Endometrial microvascular endothelial cells (primary cell): ENCODE results near the gene SFT2D1. TPM values are rescaled to one million over a fixed set of nuclear protein-coding genes. Genes with fewer than 3 reads are reported as not detected.

Experiments used
- in situ Hi-C: cut with HindIII; loops from 2 replicates; pipeline ENCODE4 v1.10.0; 2017; ENCODE audit warnings: low sequenced_read_pairs, low pct_unique_long_range_greater_than_20kb; ENCODE audit errors: inconsistent ontology term
- total RNA-seq: library from RNA; depleted of rRNA; stranded (reverse); fragments of >200 nt; gene quantifications from one replicate; pipeline ENCODE4 v1.2.3, GENCODE V29; 2015; ENCODE audit errors: inconsistent ontology term

SFT2D1 gene
- total RNA-seq, 1 donor from 2014 or later: 26.3 TPM

GRCh38 chr6:166341464-166341863 lies 881 bp downstream of the SFT2D1 start:
- in situ Hi-C loops: no loop called here

GRCh38 chr6:166338854-166339253 lies 3.5 kb downstream of the SFT2D1 start:
- in situ Hi-C loops: no loop called here

GRCh38 chr6:166336847-166337246 lies 5.5 kb downstream of the SFT2D1 start:
- in situ Hi-C loops: no loop called here

- in situ Hi-C loops: no loop called here
These were observed 6.7 kb downstream of the SFT2D1 start for GRCh38 chr6:166335378-166336302.

GRCh38 chr6:166334878-166335277 lies 7.5 kb downstream of the SFT2D1 start:
- in situ Hi-C loops: no loop called here

- in situ Hi-C loops: no loop called here
These were observed 9.0 kb downstream of the SFT2D1 start for GRCh38 chr6:166333172-166333995.

GRCh38 chr6:166331503-166332415 lies 10.6 kb downstream of the SFT2D1 start:
- in situ Hi-C loops: no loop called here

GRCh38 chr6:166330612-166331011 lies 11.7 kb downstream of the SFT2D1 start:
- in situ Hi-C loops: no loop called here

- in situ Hi-C loops: no loop called here
These were observed 16.8 kb downstream of the SFT2D1 start for GRCh38 chr6:166325383-166326042.

GRCh38 chr6:166323395-166323794 lies 18.9 kb downstream of the SFT2D1 start:
- in situ Hi-C loops: no loop called here

- in situ Hi-C loops: no loop called here
These were observed 23.4 kb downstream of the SFT2D1 start for GRCh38 chr6:166318649-166319600.

GRCh38 chr6:166318227-166318626 lies 24.1 kb downstream of the SFT2D1 start:
- in situ Hi-C loops: no loop called here

GRCh38 chr6:166317261-166318212 lies 24.8 kb downstream of the SFT2D1 start:
- in situ Hi-C loops: no loop called here

- in situ Hi-C loops: no loop called here
These were observed 26.9 kb downstream of the SFT2D1 start for GRCh38 chr6:166315436-166315835.

- in situ Hi-C loops: no loop called here
These were observed 27.9 kb downstream of the SFT2D1 start for GRCh38 chr6:166314454-166314853.
